WTC11 (cell line): ENCODE measurements around the gene BAMBI. TPM values are rescaled to one million over a fixed set of nuclear protein-coding genes. Genes with fewer than 3 reads are reported as not detected.

Source experiments
- ATAC-seq: fragments of 200-7000 bp; cut with Tn5 transposase; 2 replicates; pipeline ENCODE4 v1.10.0; 2021; ENCODE audit warnings: mild to moderate bottlenecking, moderate library complexity
- CTCF ChIA-PET: fragments of 300-600 bp; sonication (Branson Sonifier 250); formaldehyde crosslinking; loops from one replicate; lab custom pipeline; 2021; ENCODE audit warnings: antibody characterized with exemption; lab: Charles Lee
- POLR2A ChIA-PET: fragments of 350-600 bp; sonication (Branson Sonifier 250); formaldehyde crosslinking; loops from one replicate; lab custom pipeline; 2021; ENCODE audit warnings: antibody characterized with exemption; lab: Charles Lee
- DNase-seq: peaks from one replicate; pipeline ENCODE4 v3.0.0; 2021; ENCODE audit warnings: low spot score
- H3K27ac Mint-ChIP-seq: 2 replicates; pipeline ENCODE4 v1.8.0; 2021; ENCODE audit warnings: mixed read lengths
- H3K27me3 Mint-ChIP-seq: 2 replicates; pipeline ENCODE4 v1.8.0; 2021; ENCODE audit warnings: low read depth, mild to moderate bottlenecking, moderate library complexity, mixed read lengths
- H3K36me3 Mint-ChIP-seq: 2 replicates; pipeline ENCODE4 v1.8.0; 2021; ENCODE audit warnings: mixed read lengths
- H3K4me1 Mint-ChIP-seq: 2 replicates; pipeline ENCODE4 v1.8.0; 2022; ENCODE audit warnings: mixed read lengths
- H3K4me3 Mint-ChIP-seq: 2 replicates; pipeline ENCODE4 v1.8.0; 2021; ENCODE audit warnings: mild to moderate bottlenecking, moderate library complexity, mixed read lengths
- H3K9me3 Mint-ChIP-seq: 2 replicates; pipeline ENCODE4 v1.8.0; 2021; ENCODE audit warnings: mixed read lengths
- AFF4 ChIP-seq: sonication (generic); formaldehyde crosslinking; IDR thresholded peaks from 2 replicates; pipeline ENCODE4 v1.8.1; 2023; ENCODE audit warnings: mild to moderate bottlenecking, missing genetic modification reagents, borderline replicate concordance
- ATF2 ChIP-seq: sonication (generic); formaldehyde crosslinking; IDR thresholded peaks from 2 replicates; pipeline ENCODE4 v1.8.1; 2022; ENCODE audit warnings: low read depth, missing genetic modification reagents, borderline replicate concordance
- CTCF ChIP-seq: fragments of 200-600 bp; IDR thresholded peaks from 2 replicates; pipeline ENCODE4 v1.8.0; 2022; ENCODE audit warnings: antibody characterized with exemption
- E2F5 ChIP-seq: sonication (generic); formaldehyde crosslinking; IDR thresholded peaks from 2 replicates; pipeline ENCODE4 v1.8.1; 2022; ENCODE audit warnings: mild to moderate bottlenecking, moderate library complexity, missing genetic modification reagents
- IRF2 ChIP-seq: sonication (generic); formaldehyde crosslinking; IDR thresholded peaks from 2 replicates; pipeline ENCODE4 v1.8.0; 2022; ENCODE audit warnings: low read depth, missing genetic modification reagents, borderline replicate concordance
- KAT7 ChIP-seq: sonication (generic); formaldehyde crosslinking; IDR thresholded peaks from 2 replicates; pipeline ENCODE4 v1.8.1; 2023; ENCODE audit warnings: missing genetic modification reagents, mild to moderate bottlenecking, borderline replicate concordance
- NFE2L1 ChIP-seq: sonication (generic); formaldehyde crosslinking; IDR thresholded peaks from 2 replicates; pipeline ENCODE4 v1.8.1; 2023; ENCODE audit warnings: missing genetic modification reagents
- PREB ChIP-seq: sonication (generic); formaldehyde crosslinking; IDR thresholded peaks from 2 replicates; pipeline ENCODE4 v1.8.1; 2022; ENCODE audit warnings: mild to moderate bottlenecking, missing genetic modification reagents, moderate library complexity, borderline replicate concordance
- PRRX2 ChIP-seq: fragments of 250-450 bp; sonication (Bioruptor Pico); IDR thresholded peaks from 2 replicates; pipeline ENCODE4 v1.8.0; 2021; ENCODE audit warnings: mild to moderate bottlenecking
- USF1 ChIP-seq: sonication (generic); formaldehyde crosslinking; IDR thresholded peaks from 2 replicates; pipeline ENCODE4 v1.8.0; 2022; ENCODE audit warnings: mild to moderate bottlenecking, missing genetic modification reagents
- ZNF121 ChIP-seq: sonication (generic); formaldehyde crosslinking; IDR thresholded peaks from 2 replicates; pipeline ENCODE4 v1.8.0; 2023; ENCODE audit warnings: missing genetic modification reagents
- ZNF281 ChIP-seq: sonication (generic); formaldehyde crosslinking; IDR thresholded peaks from 2 replicates; pipeline ENCODE4 v1.8.0; 2023; ENCODE audit warnings: mild to moderate bottlenecking, missing genetic modification reagents
- ZNF671 ChIP-seq: fragments of 250-450 bp; sonication (Bioruptor Pico); IDR thresholded peaks from 2 replicates; pipeline ENCODE4 v1.8.0; 2021; ENCODE audit warnings: mild to moderate bottlenecking
- total RNA-seq: library from RNA; stranded (reverse); gene quantifications from 3 replicates; pipeline ENCODE4 v1.2.3, GENCODE V29; 2021

BAMBI gene
- total RNA-seq, 1 experiment from 2014 or later: 29.0 TPM

GRCh38 chr10:28711776-28712175, 34.5 kb downstream of the BAMBI start (continued):
- TF ChIP-seq AFF4 (CRISPR knock-in tag): no peak

- Mint-ChIP-seq H3K27ac (no peak overlapping the region), H3K9me3 (peaks cover 10% of the 10 kb centered on the region)
Measured at GRCh38 chr10:28713626-28714352, 36.5 kb downstream of the BAMBI start.

GRCh38 chr10:28714401-28715053, 37.2 kb downstream of the BAMBI start:
- no peak overlapping the region for H3K27ac Mint-ChIP-seq
- ChIA-PET CTCF (no interaction called here), POLR2A (interaction anchor here (0.7 kb wide), 1 partner anchor 255 kb away, joined by 8 read pairs; no protein-coding TSS in a partner anchor)
- no peaks in the 10 kb centered on the region for H3K4me1 Mint-ChIP-seq
- no peak overlapping the region for H3K4me3 Mint-ChIP-seq
- ATAC-seq (no peak), DNase-seq (no peak)
- H3K36me3 Mint-ChIP-seq: 0 out of 2 replicates have a peak, but pooled peaks cover 2% of the 10 kb centered on the region
- H3K9me3 Mint-ChIP-seq: peaks cover 10% of the 10 kb centered on the region
- H3K27me3 Mint-ChIP-seq: no peaks in the 10 kb centered on the region
- TF ChIP-seq ATF2 (CRISPR knock-in tag) (no peak), E2F5 (CRISPR knock-in tag) (no peak), KAT7 (CRISPR knock-in tag) (no peak), IRF2 (CRISPR knock-in tag) (no peak), ZNF671 (CRISPR knock-in tag) (no peak), NFE2L1 (CRISPR knock-in tag) (no peak), USF1 (CRISPR knock-in tag) (no peak), CTCF (no peak), ZNF121 (no peak)

More at GRCh38 chr10:28713626-28714352, 36.5 kb downstream of the BAMBI start:
- CTCF ChIA-PET: no interaction called here
- DNase-seq: no peak
- H3K4me3 Mint-ChIP-seq: no peak overlapping the region
- 0 out of 2 replicates have a peak, but pooled peaks cover 2% of the 10 kb centered on the region for H3K36me3 Mint-ChIP-seq
- no peak for ATAC-seq
- no peaks in the 10 kb centered on the region for H3K4me1 Mint-ChIP-seq
- H3K27me3 Mint-ChIP-seq: no peaks in the 10 kb centered on the region
- POLR2A ChIA-PET: interaction anchor here (0.7 kb wide), 1 partner anchor 256 kb away, joined by 8 read pairs; no protein-coding TSS in a partner anchor
- TF ChIP-seq PREB (CRISPR knock-in tag) (no peak), ZNF281 (CRISPR knock-in tag) (no peak), PRRX2 (no peak)
